Stimulated activated CD4-positive, alpha-beta T cell treated with anti-CD3 and anti-CD28 coated beads, TNF-alpha, amount 100 ng/mL, for 4 hours (primary cell): ENCODE data around the gene STOX2.

Source experiments
- DNase-seq, 3 experiments: peaks; one replicate each; pipeline ENCODE4 v3.0.0-alpha.2; 2020; ENCODE audit warnings: low read depth in 3 of 3

STOX2 gene, protein sequence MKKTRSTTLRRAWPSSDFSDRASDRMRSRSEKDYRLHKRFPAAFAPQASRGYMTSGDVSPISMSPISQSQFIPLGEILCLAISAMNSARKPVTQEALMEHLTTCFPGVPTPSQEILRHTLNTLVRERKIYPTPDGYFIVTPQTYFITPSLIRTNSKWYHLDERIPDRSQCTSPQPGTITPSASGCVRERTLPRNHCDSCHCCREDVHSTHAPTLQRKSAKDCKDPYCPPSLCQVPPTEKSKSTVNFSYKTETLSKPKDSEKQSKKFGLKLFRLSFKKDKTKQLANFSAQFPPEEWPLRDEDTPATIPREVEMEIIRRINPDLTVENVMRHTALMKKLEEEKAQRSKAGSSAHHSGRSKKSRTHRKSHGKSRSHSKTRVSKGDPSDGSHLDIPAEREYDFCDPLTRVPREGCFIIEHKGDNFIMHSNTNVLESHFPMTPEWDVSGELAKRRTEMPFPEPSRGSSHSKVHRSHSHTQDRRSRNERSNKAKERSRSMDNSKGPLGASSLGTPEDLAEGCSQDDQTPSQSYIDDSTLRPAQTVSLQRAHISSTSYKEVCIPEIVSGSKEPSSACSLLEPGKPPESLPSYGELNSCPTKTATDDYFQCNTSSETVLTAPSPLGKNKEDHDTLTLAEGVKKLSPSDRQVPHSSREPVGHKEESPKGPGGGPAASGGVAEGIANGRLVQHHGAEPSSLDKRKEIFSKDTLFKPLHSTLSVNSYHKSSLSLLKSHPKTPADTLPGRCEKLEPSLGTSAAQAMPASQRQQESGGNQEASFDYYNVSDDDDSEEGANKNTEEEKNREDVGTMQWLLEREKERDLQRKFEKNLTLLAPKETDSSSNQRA (N-terminal part only)

DNA sequence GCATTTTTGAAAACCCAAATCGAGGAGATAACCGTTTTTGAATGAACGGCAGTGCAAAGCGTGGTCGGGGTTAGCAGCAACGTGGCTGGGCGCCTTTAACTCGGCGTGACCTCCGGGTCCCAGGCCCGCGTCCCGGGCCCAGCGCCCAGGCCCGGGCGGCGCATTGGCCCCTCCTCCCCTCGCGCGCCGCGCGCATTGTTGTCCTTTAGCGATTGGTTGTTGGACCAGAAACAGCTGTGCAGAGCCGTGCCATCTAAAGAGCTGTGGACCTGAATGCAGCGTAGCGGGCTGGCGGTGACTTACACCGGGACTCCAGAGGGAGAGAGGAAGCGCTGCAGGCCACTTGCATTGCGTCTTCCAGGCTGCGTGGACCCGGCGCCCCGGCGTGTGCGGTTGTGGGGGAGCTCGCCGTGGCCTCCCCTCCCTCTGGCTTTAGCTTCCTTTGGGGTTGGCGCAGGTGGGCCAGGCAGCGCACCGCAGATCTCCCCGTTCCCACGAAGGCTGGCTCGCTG is at the start of gene STOX2:
Gene STOX2 (plus strand): TSS at position 227 of the 512 bp plus-strand sequence. CDS start 1,484 bp downstream, outside the sequence.
- DNase-seq, result no peak

DNA sequence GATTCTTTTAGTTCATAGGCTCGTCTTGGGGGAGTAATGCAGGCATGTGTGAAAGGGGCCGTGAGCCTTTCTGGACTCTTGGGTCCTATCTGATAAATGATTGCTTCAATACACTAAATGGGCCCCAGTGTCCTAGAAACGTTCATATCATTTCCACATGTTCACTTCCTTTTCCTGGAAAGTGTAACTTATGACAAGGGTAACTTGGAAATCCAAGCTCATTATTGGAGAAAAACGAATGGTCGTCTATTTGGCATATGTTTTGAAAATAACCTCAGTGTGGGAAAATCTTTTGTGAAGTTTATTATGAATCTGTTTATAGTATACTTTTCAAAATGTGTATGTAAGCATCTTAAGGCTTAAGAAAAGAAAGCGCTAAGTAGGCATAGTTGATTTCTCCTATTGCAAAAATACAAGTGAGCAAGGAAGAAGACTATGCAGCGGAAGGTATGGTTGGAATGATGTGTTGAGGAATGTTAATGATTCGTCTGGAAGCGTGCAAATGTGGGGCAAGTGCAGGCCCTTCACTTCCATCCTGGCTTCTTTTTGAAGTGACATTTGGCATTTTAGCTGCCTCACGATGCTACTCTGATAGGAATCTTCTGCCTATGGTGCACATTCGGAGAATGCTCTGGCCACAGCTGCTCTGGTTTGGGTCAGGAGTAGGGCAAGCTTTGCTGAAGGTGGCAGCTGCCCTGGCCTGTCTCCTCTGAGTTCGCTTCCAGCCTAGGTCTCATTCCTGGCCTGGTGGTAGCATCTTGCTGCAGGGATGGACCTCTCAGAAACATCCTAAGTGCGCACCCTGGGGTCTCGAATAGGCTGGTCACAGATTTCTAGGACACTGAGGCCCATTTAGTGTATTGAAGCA is 49.5 kb upstream of the STOX2 start:
- DNase-seq, result no peak

DNA sequence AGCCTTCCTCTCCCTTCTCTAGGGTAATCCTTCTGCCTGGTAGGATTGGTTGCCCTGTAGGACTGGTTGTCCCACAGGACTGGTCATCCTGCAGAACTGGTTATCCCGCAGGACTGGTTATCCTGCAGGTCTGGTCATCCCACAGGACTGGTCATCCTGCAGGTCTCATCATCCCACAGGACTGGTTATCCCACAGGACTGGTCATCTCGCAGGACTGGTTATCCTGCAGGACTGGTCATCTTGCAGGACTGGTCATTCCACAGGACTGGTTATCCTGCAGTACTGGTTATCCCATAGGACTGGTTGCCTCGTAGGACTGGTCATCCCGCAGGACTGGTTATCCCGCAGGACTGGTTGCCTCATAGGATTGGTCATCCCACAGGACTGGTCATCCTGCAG is 48.1 kb upstream of the STOX2 start:
- no peak for DNase-seq

DNA sequence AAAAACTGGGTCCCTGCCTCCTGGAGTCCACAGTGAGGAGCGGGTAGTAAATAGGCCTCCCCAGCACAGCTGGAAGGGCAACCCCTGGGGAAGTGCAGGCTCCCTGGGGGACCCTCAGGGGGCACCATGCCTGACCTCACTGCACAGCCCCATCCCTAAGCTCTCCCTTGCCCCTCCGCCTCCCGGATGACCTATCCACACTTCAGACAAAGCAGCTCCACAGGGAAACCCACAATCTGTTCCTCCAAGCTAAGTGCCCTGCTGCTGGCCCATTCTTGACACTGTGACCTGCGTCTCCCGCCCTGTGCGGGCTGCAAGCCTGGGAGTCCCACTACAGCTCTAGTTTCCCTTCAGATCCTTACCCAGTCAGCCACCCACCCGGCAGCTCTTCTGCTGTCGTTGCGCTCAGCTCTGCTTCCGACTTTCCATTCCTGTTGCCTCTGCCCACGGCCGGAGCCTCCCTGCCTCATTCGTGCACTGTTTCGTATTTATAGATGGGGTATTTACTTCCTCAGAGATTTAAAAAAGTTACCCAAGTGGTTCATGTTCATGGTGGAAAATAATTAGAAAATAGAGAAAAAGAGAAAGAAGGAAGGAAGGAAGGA is 47.0 kb upstream of the STOX2 start:
- no peak for DNase-seq

DNA sequence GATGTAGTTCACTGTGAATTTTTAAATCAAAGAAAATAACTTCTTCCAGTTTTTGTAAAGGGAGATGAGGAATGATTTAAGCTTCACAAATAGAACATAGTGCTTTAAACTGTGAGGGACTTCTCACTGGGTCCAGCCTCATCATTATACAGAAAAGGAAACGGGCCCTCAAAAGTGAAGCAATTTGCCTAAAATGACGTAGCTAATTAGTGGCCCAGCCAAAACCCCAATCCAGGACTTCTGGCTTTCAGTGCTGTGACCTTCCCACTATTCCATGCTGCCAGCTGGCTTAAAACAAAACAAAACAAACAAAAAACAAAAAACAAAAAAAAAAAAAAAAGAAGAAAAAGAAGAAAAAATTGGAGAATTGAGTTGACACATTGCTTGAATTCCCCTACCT is 45.0 kb upstream of the STOX2 start:
- DNase-seq, result no peak

DNA sequence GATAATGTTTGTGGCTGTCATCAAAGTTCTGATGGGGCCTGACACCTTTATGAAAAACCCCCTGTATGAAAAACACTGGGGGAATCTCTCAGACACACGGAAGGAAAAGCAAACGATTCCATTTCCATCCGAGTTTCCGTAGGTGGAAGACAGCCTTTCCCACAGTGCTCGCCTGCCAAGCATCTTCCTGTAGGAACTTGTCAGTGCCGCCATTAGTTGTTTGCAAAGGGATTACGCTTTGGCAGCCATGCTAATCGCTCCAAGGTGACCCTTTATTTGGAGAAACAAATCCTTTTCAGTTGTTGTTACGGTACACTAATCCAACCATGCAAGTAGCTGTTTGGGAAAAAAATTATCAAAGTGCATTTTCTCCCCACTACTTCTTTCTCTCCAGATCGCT is 44.4 kb upstream of the STOX2 start:
- no peak for DNase-seq

DNA sequence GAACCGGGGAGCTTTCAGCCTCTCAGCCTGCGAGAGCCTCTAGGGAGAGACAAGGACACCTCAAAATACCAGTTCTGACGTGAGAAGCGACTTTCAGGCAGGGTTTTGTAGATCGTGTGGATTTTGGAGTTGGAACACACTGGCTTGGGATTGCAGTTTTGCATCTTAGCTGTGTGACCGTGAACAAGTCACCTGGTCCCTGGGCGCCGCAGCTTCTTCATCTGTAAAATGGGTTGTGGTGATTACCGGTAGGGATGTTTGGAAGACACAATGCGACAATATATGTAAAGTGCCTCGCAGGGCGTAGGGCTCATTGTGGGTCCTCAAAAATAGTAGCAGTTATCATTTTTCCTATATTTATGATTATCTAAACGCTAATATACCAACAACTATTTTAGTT is 43.7 kb upstream of the STOX2 start:
- DNase-seq, result no peak

DNA sequence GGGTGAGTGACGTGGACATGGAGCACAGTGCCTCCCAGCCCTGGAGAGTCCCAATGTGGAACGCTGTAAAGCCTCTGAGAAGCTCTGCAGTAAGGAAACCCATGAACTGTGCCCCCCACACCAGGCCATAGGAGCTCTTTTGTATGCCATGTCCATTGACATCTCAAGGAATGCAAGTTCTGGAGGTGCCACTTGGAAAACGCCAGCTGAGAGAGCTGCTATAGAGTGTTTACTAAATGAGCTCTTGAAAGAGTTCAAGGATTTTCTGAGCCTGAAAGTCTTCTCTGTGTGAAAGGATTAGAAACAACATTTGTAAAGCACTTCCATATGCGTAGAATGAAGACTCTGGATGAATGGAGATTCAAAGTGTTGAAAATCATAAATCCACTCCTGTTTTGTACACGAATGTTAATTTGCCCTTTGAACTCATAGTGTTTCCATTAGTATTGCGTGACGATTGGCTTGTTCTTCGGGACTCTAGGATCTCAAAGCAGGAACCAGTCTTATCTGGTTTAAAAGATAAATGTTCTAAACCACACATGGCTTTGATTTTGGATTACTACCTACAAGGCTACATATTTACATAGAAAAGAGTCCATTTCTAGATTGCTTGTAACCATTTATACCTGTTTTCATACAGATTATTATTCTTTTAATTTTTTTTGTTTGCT is 41.8 kb upstream of the STOX2 start:
- no peak for DNase-seq

DNA sequence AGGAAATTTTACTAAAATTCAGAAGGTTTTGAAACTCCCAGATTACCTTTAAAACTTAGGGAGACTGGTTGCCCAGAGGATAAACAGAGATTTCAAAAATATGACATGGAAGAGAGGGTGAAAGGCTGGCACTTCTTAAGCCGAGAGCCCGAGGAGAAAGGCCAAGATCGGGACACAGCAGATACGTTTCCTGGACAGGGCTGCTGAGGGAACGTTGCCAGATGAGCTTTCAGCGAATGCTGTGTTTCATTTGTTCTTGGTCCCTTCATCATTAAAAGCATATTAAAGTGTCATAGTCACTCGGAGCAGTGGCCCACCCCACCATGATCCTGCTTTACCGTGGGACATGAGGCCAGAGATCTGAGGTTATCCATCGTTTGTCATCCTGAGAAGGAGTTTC is 37.9 kb upstream of the STOX2 start:
- no peak for DNase-seq

DNA sequence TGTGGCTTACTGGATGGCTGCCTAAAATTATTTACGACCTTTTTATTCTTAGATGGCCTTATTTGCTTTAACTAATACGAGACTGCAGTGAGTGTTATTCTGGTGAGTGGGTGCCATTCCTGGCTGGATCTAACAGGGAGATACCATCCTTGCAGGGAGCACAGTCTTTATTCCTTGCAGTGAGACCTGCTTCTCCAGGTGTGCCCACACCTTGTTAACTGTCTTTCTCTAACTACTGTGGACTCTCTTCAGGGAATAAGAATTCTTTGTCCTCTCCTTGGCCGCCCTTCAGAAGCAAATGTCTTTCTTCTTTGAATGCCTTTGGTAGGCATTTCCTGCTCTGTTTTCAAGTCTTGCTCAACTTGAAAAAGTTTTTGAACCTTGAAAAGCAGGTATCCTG is 34.1 kb upstream of the STOX2 start:
- DNase-seq, result no peak

DNA sequence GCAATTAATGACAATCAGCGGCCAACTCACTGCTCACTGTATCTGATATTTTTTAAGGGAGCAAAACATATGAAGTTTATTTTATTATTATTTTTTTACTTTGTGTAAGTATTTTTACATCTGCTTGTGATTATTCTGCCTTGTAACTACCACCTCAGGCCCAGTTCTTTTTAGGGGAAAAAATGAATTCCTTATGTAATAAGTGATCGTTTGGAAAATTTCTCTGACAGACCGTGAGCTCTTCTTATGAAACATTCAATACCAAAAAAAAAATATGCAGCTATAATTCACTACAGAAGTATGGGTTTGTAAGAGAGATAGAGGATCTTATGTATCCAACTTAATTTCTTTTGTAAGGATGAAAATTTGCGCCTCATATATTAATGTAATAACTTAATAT is 33.5 kb upstream of the STOX2 start:
- DNase-seq, result no peak

DNA sequence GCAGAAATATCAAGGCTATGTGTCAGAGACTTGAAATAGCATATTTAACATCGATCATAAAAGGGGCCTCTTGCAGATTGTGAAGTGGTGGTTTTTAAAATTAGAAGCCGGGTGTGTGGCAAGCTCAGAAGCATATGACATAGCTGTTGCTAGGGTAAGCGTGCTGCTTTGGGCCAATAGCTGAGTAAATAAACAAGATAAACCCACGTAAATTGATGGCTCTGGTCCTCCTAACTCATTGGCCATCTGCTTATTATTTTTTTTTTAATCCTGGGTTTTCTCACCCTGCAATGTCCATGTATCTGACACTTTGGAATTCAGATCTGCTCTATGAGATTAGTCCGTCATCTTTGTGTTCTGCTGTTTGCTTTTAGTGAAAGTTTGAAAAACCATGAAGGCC is 32.6 kb upstream of the STOX2 start:
- DNase-seq, result no peak

DNA sequence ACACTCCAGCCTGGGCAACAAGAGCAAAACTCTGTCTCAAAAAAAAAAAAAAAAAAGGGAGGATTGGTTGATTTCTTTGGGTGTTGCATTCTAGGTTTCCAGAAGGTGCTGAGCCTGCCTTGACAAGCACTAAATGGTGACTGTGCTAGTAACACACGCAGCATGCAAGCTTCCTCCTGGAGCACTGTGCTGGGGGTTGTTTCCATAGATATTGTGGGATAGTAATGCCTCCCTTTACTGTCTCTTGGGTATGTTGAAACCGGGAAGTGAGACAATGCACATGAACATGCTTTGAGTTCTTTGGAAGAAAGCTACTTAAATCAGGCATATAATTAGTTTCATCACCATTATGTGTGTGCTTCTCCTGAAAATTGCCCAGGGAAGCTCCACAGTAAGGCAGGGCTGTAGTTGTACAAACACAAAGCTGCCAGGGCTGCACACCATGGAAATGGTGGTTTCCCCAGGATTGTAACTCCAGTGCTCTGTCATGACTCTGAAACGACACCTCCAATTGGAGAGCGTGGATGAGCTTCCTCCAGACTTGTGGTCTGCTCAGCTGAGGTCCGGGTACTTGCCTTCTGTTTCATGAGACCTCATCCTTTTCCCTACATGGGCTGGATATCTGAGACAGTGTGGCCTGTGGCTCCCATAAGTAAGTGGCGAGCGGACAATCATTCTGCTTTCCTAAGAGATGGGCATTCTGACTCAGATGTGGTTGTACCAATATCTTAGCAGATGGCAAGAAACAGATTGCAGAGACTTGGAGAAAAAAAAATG is 31.5 kb upstream of the STOX2 start:
- no peak for DNase-seq

DNA sequence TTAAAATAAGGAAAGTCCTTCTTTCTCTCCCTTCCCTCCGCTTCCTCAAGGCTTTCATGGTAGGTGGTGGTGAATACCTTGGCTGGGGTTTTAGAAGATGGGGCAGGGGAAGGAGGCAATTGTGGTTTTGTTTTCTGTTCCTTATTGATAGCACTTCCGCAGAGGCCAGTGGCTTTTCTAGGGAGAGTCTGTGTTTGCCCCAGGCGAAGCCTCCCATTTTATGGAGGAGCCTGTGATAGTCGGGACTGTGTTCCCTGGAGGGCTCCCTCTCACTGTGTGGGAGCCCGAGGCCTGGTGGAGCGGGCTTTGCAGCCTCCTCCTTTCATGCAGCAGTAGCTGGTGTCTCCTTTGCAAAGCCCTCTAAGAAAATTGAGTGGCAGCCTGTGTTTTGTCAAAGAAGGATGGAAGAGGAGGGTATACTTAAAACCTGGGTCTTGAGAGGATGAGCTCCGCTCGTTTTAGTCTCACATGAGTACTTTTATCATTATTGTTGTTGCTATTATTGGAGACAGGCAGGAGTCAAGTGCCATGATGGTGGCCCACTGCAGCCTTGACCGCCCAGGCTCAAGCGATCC is 29.8 kb upstream of the STOX2 start:
- no peak for DNase-seq

DNA sequence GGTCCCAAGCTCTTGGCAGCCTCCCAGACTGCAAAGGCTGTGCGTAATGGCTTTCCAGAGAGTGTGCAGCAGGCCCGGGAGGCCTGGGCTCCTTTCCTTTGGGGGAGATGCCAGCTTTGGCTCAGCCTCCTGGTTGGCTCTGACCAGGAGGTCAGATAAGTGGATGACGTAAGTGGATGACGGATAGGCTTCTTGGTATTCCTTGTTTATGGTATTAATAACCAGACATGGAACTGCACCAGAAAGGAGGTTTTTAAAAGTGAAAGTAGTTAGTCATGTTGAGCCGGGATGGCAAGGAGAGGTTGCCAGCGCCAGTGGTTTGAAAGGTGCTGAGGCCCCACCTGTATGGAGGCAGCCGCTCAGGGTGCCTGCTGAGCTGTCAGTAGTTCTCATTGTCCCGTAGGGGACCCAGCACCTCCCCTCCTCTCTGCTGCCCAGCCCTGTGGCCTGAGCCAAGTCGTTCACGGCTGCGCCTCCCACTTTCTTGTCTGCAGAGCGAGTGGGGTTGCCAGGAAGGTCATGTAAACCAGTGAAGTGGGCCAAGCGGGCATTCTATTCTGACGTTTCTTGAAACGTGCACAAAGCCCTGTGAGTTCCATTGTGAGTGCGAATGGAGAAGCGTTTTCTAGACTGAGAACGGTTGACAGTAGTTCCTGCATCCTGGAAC is 28.7 kb upstream of the STOX2 start:
- no peak for DNase-seq

DNA sequence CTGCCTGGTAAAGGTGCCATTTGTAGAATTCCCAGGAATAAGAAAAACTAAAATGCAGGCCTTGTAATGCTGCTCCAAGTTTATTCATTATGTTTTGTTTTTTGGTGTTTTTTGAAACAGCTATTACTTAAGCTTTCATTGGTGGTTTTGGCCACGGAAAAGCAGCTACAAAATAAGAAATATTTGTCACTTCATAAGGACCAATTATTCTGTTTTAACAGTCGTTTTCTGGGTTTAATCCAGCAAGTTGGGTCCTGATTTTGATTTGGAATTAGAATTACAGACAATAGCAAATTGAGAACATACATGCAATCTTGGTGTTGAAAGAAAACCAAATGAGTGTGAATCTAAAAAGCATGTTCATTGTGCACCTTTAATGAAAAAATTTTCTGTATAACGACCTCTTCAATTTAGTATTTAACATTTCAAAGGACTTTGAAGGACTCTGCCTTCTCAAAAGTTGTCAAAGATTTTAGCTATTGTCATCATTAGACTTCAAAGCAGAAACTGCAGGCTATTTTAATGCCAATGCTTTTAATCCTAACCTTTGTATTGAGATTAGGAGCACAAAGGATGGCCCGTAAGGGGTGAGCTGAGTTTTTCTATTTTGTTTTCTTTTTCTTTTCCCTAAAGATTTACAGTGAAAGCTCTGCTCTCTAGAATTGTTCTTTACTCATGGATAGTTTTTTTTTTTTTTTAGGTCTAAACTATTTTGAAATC is 26.7 kb upstream of the STOX2 start:
- no peak for DNase-seq

DNA sequence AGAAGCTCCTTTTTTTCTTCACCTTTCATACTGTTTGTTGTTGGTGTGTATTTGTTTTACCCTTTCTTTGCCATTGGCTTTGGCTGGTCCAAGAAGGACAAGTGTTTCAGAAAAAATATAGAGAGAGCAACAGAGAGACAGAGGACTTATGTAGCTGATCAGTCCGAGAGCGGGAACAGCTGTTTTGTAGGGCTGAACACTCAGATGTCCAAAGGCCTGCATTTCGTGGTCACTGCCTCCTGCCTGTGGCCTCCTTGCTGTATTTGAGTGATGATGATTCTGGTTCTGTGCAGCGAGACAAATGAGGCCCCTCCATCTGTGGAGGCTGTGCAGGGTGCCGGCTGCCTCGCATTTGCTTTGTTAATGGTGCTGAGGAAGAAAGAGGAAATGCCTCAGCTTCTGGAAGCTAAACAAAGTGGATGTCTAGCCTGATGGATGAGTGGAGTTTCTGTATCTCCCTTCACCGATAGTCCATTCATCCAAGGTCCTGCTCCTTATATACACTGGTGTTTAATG is 19.8 kb upstream of the STOX2 start:
- DNase-seq, result no peak

DNA sequence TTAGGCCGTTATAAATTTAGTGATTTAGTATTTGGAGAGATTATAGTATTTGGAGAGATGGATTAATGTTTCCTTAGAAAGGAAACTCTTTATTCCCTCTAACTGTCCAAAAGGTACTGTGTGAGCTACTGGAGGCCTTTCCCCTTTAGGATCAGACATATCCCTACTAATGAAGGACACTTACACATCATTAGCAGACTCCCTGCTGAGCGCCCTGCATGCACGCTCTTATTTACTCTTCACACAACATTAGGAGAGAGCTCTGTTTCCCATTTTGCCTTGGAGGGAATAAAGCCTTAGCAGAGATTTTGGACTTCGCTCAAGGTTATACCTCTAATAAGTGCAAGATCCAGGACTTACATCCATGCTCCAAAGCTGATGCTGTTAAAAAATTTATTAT is 17.8 kb upstream of the STOX2 start:
- no peak for DNase-seq
